NCI-H128 (cell line): ENCODE data around the gene LAMB2.
A peak's percentile ranks its signal among the peaks of the same experiment; 100 is the strongest.

ENCODE experiments used
- DNase-seq: peaks from one replicate; lab custom pipeline; 2025; ENCODE audit not compliant: unreplicated experiment; lab: John Stamatoyannopoulos, UW

The LAMB2 gene

GRCh38 chr3:49132437-49133225 lies at the start of gene LAMB2:
Gene LAMB2, minus strand, starts transcription at chr3:49133050. Its CDS starts 183 bp downstream, at chr3:49132867.
- peak; percentile 16 for DNase-seq

- no peak for DNase-seq
Observed at GRCh38 chr3:49181351-49181750, 48.5 kb upstream of the LAMB2 start.

- DNase-seq = no peak
Observed at GRCh38 chr3:49180116-49180515, 47.3 kb upstream of the LAMB2 start.

- DNase-seq = no peak
Observed at GRCh38 chr3:49177073-49177472, 44.2 kb upstream of the LAMB2 start.

GRCh38 chr3:49175530-49175929 lies 42.7 kb upstream of the LAMB2 start:
- no peak for DNase-seq

GRCh38 chr3:49174397-49174985 lies 41.6 kb upstream of the LAMB2 start:
- no peak for DNase-seq

GRCh38 chr3:49173792-49174170 lies 40.9 kb upstream of the LAMB2 start:
- DNase-seq = no peak

- no peak for DNase-seq
Observed at GRCh38 chr3:49173116-49173791, 40.4 kb upstream of the LAMB2 start.

GRCh38 chr3:49172551-49173041 lies 39.7 kb upstream of the LAMB2 start:
- DNase-seq = no peak

- no peak for DNase-seq
Observed at GRCh38 chr3:49171775-49172500, 39.1 kb upstream of the LAMB2 start.

- peak; percentile 33 for DNase-seq
Observed at GRCh38 chr3:49171119-49171774, 38.4 kb upstream of the LAMB2 start, which contains the start of gene KLHDC8B. Gene KLHDC8B, plus strand, starts transcription at chr3:49171598. Its CDS starts 1,172 bp downstream, at chr3:49172770.

- DNase-seq = no peak
Observed at GRCh38 chr3:49170744-49171118, 37.9 kb upstream of the LAMB2 start.

- no peak for DNase-seq
Observed at GRCh38 chr3:49166752-49167556, 34.1 kb upstream of the LAMB2 start.

- peak; percentile 36 for DNase-seq
Observed at GRCh38 chr3:49165771-49166751, 33.2 kb upstream of the LAMB2 start, which contains the start of gene CCDC71. Gene CCDC71, minus strand, starts transcription at chr3:49166331. Its CDS starts 2,123 bp downstream, at chr3:49164208.

GRCh38 chr3:49164983-49165720 lies 32.3 kb upstream of the LAMB2 start:
- DNase-seq = no peak

- DNase-seq = no peak
Observed at GRCh38 chr3:49163609-49164008, 30.8 kb upstream of the LAMB2 start.

GRCh38 chr3:49162751-49163419 lies 30.0 kb upstream of the LAMB2 start:
- DNase-seq = no peak
